ENCODE measurements around the gene NPIPB13. TPM values are rescaled to one million over a fixed set of nuclear protein-coding genes. Genes with fewer than 3 reads are reported as not detected.
"Not testable (repeated sequence)": the region's sequence is repeated elsewhere in the genome, so short reads cannot be mapped to it uniquely, and the experiment has no call there.

The NPIPB13 gene
- total RNA-seq (2022) = 11.6 and 15.3 TPM in 2 replicates
- Bru-seq, nascent RNA = percentile 51 among the genes with signal in this experiment
- percentile 64 among the genes with signal in this experiment for BruChase-seq, experiment 1, labeled RNA remaining after a 6-hour chase
- percentile 61 among the genes with signal in this experiment for BruChase-seq, experiment 2, labeled RNA remaining after a 2-hour chase
- long read RNA-seq = 0 reads

DNA sequence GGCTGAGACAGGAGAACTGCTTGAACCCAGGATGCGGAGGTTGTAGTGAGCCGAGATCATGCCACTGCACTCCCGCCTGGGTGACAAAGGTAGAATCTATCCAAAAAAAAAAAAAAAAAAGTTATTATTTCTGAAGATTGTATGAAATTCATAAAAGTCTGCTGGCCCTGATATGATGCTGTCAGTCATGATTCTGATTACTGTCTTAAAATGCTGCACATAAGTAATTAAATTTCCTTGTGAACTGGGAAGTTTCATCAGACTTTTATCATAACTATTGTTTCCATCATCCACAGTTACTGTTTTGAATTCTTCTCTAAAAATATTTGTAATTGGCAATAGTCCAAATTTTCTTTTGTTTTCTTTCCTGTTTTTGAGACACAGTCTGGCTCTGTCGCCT, at the start of gene NPIPB13:
Gene NPIPB13, minus strand, starts transcription at position 101 of the 400 bp plus-strand sequence. CDS start 2,906 bp downstream, outside the sequence.
- H3K9me3 Mint-ChIP-seq (ENCODE audit: unreplicated experiment); H3K36me3 Mint-ChIP-seq (ENCODE audit: insufficient read depth, unreplicated experiment); H3K27me3 Mint-ChIP-seq (ENCODE audit: insufficient read depth, unreplicated experiment); CTCF ChIA-PET; H3K27ac Mint-ChIP-seq (ENCODE audit: low read depth, unreplicated experiment); H3K4me1 Mint-ChIP-seq (ENCODE audit: insufficient read depth, unreplicated experiment); DNase-seq (ENCODE audit: unreplicated experiment); intact Hi-C loops (cut with micrococcal nuclease); H3K4me3 Mint-ChIP-seq (ENCODE audit: unreplicated experiment); BruUV-seq (replicated peaks); POLR2A ChIA-PET: not testable (repeated sequence)

GRCh38 chr16:30282357-30282756, 34.1 kb upstream of the NPIPB13 start:
- H3K4me1 Mint-ChIP-seq (ENCODE audit: insufficient read depth, unreplicated experiment); POLR2A ChIA-PET; H3K27ac Mint-ChIP-seq (ENCODE audit: low read depth, unreplicated experiment); H3K9me3 Mint-ChIP-seq (ENCODE audit: unreplicated experiment); H3K4me3 Mint-ChIP-seq (ENCODE audit: unreplicated experiment); H3K27me3 Mint-ChIP-seq (ENCODE audit: insufficient read depth, unreplicated experiment); BruUV-seq (replicated peaks); CTCF ChIA-PET; DNase-seq (ENCODE audit: unreplicated experiment); intact Hi-C loops (cut with micrococcal nuclease): not testable (repeated sequence)
- peaks cover 14% of the 10 kb centered on the region for H3K36me3 Mint-ChIP-seq (ENCODE audit: insufficient read depth, unreplicated experiment)

GRCh38 chr16:30278523-30278922, 30.2 kb upstream of the NPIPB13 start:
- peaks cover 24% of the 10 kb centered on the region for H3K36me3 Mint-ChIP-seq (ENCODE audit: insufficient read depth, unreplicated experiment)
- CTCF ChIA-PET; POLR2A ChIA-PET; H3K4me3 Mint-ChIP-seq (ENCODE audit: unreplicated experiment); H3K27ac Mint-ChIP-seq (ENCODE audit: low read depth, unreplicated experiment); H3K4me1 Mint-ChIP-seq (ENCODE audit: insufficient read depth, unreplicated experiment); H3K9me3 Mint-ChIP-seq (ENCODE audit: unreplicated experiment); BruUV-seq (replicated peaks); H3K27me3 Mint-ChIP-seq (ENCODE audit: insufficient read depth, unreplicated experiment); DNase-seq (ENCODE audit: unreplicated experiment); intact Hi-C loops (cut with micrococcal nuclease): not testable (repeated sequence)

- intact Hi-C loops (cut with micrococcal nuclease); H3K27ac Mint-ChIP-seq (ENCODE audit: low read depth, unreplicated experiment); CTCF ChIA-PET; H3K4me1 Mint-ChIP-seq (ENCODE audit: insufficient read depth, unreplicated experiment); H3K27me3 Mint-ChIP-seq (ENCODE audit: insufficient read depth, unreplicated experiment); DNase-seq (ENCODE audit: unreplicated experiment); H3K36me3 Mint-ChIP-seq (ENCODE audit: insufficient read depth, unreplicated experiment); H3K4me3 Mint-ChIP-seq (ENCODE audit: unreplicated experiment); H3K9me3 Mint-ChIP-seq (ENCODE audit: unreplicated experiment); POLR2A ChIA-PET: not testable (repeated sequence)
- TSS peak; percentile 19 for BruUV-seq (replicated peaks)
Observed at GRCh38 chr16:30217082-30217481, 31.2 kb downstream of the NPIPB13 start.

DNA sequence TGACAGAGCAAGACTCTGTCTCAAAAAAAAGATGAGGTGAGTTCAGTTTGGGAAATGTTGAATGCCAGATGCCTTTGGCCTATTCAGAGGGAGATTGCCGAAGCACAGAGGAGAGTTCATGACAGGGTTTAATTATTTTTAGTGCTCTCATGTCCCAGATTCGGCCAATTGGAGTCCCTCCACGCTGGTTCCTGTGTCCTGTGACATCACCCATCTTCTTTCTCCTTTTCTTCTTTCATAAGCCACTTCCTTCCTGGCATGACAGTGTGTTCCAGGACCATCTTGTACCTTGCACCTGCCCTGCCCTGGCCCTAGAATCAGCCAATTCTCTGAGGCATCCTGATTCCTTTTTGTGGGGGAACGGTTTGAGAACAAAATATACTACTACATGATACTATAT, 36.9 kb downstream of the NPIPB13 start:
- intact Hi-C loops (cut with micrococcal nuclease); DNase-seq (ENCODE audit: unreplicated experiment); BruUV-seq (replicated peaks); CTCF ChIA-PET; H3K9me3 Mint-ChIP-seq (ENCODE audit: unreplicated experiment); H3K4me3 Mint-ChIP-seq (ENCODE audit: unreplicated experiment); H3K4me1 Mint-ChIP-seq (ENCODE audit: insufficient read depth, unreplicated experiment); H3K27ac Mint-ChIP-seq (ENCODE audit: low read depth, unreplicated experiment); H3K27me3 Mint-ChIP-seq (ENCODE audit: insufficient read depth, unreplicated experiment); H3K36me3 Mint-ChIP-seq (ENCODE audit: insufficient read depth, unreplicated experiment); POLR2A ChIA-PET: not testable (repeated sequence)

- DNase-seq (ENCODE audit: unreplicated experiment) = not testable (repeated sequence)
Observed at GRCh38 chr16:30209032-30209431, 39.2 kb downstream of the NPIPB13 start.

GRCh38 chr16:30207063-30207704, 41.1 kb downstream of the NPIPB13 start:
- H3K27me3 Mint-ChIP-seq (ENCODE audit: insufficient read depth, unreplicated experiment); POLR2A ChIA-PET; H3K36me3 Mint-ChIP-seq (ENCODE audit: insufficient read depth, unreplicated experiment); intact Hi-C loops (cut with micrococcal nuclease); CTCF ChIA-PET; DNase-seq (ENCODE audit: unreplicated experiment); H3K4me3 Mint-ChIP-seq (ENCODE audit: unreplicated experiment); BruUV-seq (replicated peaks); H3K27ac Mint-ChIP-seq (ENCODE audit: low read depth, unreplicated experiment); H3K9me3 Mint-ChIP-seq (ENCODE audit: unreplicated experiment); H3K4me1 Mint-ChIP-seq (ENCODE audit: insufficient read depth, unreplicated experiment): not testable (repeated sequence)

More at GRCh38 chr16:30209032-30209431, 39.2 kb downstream of the NPIPB13 start:
- BruUV-seq (replicated peaks); H3K27me3 Mint-ChIP-seq (ENCODE audit: insufficient read depth, unreplicated experiment); H3K27ac Mint-ChIP-seq (ENCODE audit: low read depth, unreplicated experiment); H3K4me3 Mint-ChIP-seq (ENCODE audit: unreplicated experiment); POLR2A ChIA-PET; CTCF ChIA-PET; H3K9me3 Mint-ChIP-seq (ENCODE audit: unreplicated experiment); H3K36me3 Mint-ChIP-seq (ENCODE audit: insufficient read depth, unreplicated experiment); H3K4me1 Mint-ChIP-seq (ENCODE audit: insufficient read depth, unreplicated experiment); intact Hi-C loops (cut with micrococcal nuclease): not testable (repeated sequence)

- not testable (repeated sequence) for H3K27ac Mint-ChIP-seq (ENCODE audit: low read depth, unreplicated experiment)
Observed at GRCh38 chr16:30206252-30206651, 42.0 kb downstream of the NPIPB13 start.

GRCh38 chr16:30205541-30206236, 42.6 kb downstream of the NPIPB13 start:
- H3K4me3 Mint-ChIP-seq (ENCODE audit: unreplicated experiment); POLR2A ChIA-PET; H3K27me3 Mint-ChIP-seq (ENCODE audit: insufficient read depth, unreplicated experiment); CTCF ChIA-PET; BruUV-seq (replicated peaks); intact Hi-C loops (cut with micrococcal nuclease); H3K9me3 Mint-ChIP-seq (ENCODE audit: unreplicated experiment); DNase-seq (ENCODE audit: unreplicated experiment); H3K4me1 Mint-ChIP-seq (ENCODE audit: insufficient read depth, unreplicated experiment); H3K27ac Mint-ChIP-seq (ENCODE audit: low read depth, unreplicated experiment); H3K36me3 Mint-ChIP-seq (ENCODE audit: insufficient read depth, unreplicated experiment): not testable (repeated sequence)

More at GRCh38 chr16:30206252-30206651, 42.0 kb downstream of the NPIPB13 start:
- CTCF ChIA-PET; POLR2A ChIA-PET; H3K36me3 Mint-ChIP-seq (ENCODE audit: insufficient read depth, unreplicated experiment); H3K4me1 Mint-ChIP-seq (ENCODE audit: insufficient read depth, unreplicated experiment); intact Hi-C loops (cut with micrococcal nuclease); H3K9me3 Mint-ChIP-seq (ENCODE audit: unreplicated experiment); BruUV-seq (replicated peaks); H3K27me3 Mint-ChIP-seq (ENCODE audit: insufficient read depth, unreplicated experiment); DNase-seq (ENCODE audit: unreplicated experiment); H3K4me3 Mint-ChIP-seq (ENCODE audit: unreplicated experiment): not testable (repeated sequence)

All from MCF 10A (cell line).